Amygdala (tissue), 56 donors: ENCODE measurements around the gene TUSC2.
"Not testable (repeated sequence)": the region's sequence is repeated elsewhere in the genome, so short reads cannot be mapped to it uniquely, and the experiment has no call there.

Source experiments
- DNase-seq, 56 donors: peaks; one replicate each; lab custom pipeline; 2025; lab: John Stamatoyannopoulos, UW

Gene TUSC2

GRCh38 chr3:50297384-50297775 lies 30.6 kb downstream of the TUSC2 start:
- no peak for DNase-seq

GRCh38 chr3:50296721-50297383 lies 31.2 kb downstream of the TUSC2 start:
- DNase-seq = no peak

- DNase-seq = no peak
Measured at GRCh38 chr3:50295553-50296431, 32.2 kb downstream of the TUSC2 start.

DNA sequence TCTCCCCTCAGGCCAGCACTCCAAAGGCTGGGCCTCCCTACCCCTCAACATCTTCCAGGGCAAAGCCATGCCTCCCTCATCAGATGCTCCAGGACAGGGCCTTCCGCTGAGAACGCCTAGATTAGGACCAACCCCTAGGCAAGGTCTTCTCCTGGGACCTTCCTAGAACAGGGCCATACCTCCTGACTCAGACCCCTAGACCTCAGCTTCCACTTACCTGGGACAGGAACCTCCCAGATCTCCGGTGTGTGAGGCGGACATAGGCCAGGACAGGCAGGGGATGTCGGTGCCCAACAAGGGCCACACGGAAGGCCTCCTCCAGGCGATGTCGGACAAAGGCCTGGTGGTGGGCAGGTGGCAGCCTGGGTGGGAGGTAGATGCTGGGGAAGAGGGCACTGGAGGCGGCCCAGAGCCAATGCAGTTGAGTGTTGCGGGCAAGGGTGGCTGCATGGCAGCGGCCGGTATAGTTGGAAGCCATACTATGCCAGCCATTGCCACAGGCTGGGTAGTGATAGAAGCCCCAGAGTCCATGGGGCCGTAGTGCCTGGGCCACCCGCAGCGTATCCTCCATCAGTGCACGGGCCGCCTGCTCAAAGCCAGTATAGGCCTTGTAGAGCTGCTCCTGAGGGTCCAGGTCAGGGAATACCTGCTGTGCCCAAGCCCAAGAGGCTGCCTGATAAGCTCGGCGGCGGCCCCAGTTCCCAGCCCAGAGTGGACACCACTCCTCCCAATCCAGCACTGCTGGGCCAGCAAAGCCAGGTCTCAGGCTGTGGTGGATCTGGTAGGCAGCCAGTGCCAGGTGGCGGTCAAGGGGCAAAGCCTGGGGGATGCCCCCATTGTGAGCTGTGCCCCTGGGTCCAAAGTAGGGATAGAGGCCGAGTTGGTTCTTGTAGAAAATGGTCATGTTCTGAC lies 33.3 kb downstream of the TUSC2 start:
- no peak for DNase-seq

DNA sequence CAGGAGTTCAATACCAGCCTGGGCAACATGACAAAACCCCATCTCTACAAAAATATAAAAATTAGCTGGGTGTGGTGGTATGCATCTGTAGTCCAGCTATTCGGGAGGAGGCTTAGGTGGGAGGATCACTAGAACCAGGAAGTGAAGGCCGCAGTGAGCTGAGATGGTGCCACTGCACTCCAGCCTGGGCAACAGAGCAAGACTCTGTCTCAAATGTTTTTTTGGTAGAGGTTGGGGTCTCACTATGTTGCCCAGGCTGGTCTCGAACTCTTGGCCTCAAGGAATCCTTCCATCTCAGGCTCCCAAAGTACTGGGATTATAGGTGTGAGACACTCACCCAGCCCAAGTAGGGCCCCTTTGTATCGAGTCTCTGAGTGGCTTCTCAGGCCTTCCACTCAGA lies 33.9 kb downstream of the TUSC2 start:
- DNase-seq = no peak

DNA sequence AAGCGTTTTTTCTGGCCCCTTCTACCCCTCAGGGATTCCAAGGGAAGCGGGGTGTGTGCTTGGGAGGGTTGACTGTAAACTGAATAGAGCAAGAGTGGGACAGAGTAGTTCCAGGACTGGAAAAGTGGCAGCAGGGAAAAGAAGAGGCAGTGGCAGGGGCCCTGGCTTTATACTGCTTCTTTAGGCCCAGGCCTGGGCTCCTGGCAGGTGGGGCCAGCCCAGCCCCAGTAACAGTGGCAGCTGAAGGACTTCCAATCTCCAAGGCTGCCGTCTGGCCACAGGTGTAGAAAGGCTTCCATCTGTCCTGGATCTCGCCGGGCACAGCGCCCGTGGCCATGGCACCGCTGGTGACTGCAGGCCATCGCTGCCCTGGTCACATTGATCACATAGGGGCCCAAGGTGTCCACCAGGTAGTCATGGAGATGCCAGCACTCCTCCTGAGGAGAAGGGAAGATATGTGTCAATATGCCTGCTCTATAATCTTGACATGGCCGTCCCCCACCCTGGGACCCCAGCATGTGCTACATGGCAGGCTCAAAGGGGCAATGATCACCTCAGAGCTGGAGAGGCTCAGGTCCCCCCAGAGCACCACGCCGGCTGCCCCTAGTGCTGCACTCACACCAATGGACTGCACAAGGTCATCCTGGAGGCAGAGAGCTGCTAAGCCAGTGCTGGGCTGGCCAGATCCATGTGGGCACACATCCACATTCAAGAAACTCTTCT lies 34.8 kb downstream of the TUSC2 start:
- no peak for DNase-seq

GRCh38 chr3:50292159-50293078 lies 35.6 kb downstream of the TUSC2 start, which contains the start of gene IFRD2:
TSS of gene IFRD2 (minus strand) at chr3:50292429. CDS start at chr3:50292274, 155 bp downstream.
- DNase-seq = peak; percentile 61 to 99 (median 97)

DNA sequence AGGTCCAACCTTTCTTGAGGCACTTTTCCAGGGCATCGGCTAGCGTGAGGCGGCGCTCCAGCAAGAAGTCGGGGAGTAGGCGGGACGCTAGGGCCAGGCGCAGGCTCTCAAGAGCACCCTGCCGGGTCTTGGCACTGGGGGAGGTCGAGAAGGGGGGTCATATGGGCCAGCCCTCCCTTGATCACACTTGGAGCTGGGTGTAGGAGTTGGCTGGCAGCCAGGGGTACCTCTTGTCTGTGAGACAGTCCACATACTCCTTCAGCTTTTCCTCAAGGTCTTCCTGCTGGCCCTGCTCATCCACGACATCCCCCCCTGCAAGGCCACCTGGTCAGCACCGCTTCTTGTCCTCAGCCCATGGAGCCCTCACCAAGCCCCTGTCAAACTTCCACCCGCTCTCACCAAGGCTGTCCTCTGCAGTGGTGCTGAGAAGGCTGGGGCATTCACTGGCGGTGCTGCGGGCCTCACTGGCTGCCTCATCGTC lies 37.8 kb downstream of the TUSC2 start:
- peak in 1 of 56 donors; percentile 29 for DNase-seq

DNA sequence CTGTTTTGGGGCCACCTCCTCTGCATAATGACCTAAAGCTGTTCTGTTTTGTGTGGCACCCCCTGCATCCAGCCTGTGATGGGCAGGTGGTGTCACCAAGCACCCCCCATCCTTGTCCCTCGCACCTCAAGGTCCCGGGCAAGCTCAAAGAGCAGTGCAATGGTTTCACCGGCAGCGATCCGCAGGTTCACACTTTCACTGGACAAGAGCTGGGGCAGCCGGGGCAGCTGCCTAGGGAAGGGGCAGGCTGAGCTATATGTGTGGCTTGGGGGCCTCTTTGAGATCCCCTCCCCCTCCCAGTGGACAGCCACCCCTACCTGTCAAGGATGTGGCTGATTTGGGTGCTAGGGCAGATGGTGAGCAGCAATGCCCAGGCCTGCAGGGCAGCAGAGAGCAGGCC lies 38.9 kb downstream of the TUSC2 start:
- no peak for DNase-seq

DNA sequence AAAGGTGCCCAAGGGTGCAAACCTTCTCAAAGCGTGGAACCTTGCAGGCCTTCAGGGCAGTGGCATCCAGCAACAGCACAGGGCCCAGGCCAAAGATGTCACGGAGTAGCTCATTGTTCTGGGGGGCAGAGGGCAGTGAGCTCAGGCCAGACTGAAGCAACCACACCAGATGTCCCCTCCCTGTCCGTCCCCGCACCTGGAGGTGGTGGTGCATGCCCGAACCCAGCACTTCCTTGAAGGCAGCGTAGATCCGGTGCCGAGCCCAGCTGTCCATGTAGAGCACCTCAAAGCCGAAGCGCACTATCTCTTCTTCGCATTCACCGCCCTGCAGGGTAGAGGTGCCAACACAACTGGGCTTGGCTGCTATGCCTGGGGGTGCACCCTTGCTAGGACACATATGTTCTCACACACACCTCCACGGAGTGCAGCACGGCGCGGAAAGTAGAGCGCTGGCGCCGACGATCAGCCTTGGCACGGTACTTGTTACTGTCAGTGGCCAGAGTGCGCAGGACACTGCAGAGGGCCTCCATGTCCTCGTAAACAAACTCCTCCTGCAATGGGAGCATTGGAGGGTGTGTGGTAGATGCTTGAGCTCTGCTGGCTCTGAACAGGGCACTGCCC lies 39.5 kb downstream of the TUSC2 start:
- no peak for DNase-seq

GRCh38 chr3:50287262-50287661 lies 40.8 kb downstream of the TUSC2 start:
- DNase-seq = no peak

GRCh38 chr3:50286322-50287227 lies 41.4 kb downstream of the TUSC2 start:
- DNase-seq = no peak

DNA sequence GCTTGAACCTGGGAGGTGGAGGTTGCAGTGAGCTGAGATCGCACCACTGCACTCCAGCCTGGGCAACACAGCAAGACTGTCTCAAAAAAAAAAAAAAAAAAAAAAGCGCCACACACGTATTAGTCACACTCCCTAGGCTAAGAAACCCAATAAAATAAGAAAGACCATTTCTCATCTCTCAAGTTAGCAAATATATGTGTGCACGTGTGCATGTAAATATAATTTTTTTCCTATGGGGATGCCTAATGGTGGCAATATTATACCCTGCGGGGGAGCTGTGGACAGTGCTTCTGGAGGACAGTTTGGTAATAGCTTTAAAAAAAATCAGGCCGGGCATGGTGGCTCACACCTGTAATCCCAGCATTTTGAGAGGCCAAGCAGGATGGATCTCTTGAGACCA lies 43.9 kb downstream of the TUSC2 start:
- not testable (repeated sequence) for DNase-seq

- DNase-seq = no peak
Measured at GRCh38 chr3:50279255-50280016, 48.6 kb downstream of the TUSC2 start.

DNA sequence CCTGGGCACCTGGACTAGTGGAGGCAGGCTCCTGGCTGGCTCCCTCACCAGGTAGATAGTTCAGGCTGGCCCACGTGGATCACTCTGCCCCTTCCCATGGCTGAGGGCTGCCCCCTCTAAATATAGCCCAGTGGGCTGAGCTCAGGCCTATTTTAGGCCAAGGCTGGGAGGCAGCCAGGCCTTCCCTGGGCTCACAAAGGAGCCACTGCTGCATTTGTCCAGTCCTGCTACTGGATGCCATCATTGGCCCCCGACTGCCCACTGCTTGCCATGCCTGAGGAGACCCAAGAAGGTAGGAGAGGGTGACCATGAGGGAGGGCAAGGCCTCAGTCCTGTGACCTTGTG lies 49.2 kb downstream of the TUSC2 start, which contains the start of gene LSMEM2:
Gene LSMEM2 (plus strand): TSS at position 208 of the 345 bp plus-strand sequence. CDS start 27 bp downstream, at position 235.
- DNase-seq = peak in 19 of 56 donors; percentile 22 to 70 (median 55)

DNA sequence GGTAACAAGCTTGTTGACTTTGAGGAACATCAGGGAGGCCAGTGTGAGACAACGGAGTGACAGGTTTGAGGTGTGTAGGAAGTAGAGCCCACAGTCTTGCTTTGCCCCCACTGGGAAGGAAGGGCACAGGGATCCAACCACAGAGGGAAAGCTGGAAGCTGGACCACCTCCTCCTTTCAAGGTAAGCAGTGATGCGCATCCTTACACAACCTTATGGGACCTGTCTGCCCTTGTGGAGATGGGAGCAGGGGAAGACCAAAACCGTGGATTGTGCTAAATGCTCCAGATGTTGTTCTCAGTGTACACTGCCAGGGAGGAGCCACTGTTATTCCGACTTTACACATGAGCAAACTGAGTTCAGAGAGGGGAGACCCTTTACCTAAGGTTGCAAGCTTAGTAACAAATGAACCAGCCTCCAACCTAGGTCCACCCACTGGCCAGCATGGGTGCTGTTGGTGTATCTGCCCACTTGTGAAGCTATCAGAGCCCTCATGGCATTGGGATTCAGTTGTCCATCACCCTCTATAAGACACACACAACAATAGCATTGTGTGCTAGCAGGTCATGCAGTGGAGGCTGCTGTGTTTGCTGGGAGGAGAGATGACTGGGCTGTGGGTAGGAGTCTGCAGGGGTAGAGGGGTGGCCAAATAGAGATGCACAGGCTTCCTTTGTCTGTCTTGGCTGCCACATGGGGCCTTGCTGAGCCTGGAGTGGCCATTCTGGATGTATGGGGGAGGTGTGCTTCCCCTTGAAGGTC lies 49.7 kb downstream of the TUSC2 start:
- peak in 21 of 56 donors; percentile 26 to 70 (median 55) for DNase-seq
